GM18526 (cell line): ENCODE data around the gene DNAJC3.

ENCODE experiments used
- POLR2A ChIP-seq: IDR thresholded peaks from 3 replicates; pipeline ENCODE4 v1.6.1; 2011; ENCODE audit not compliant: insufficient read length; ENCODE audit errors: extremely low read depth

Gene DNAJC3

GRCh38 chr13:95656386-95657015, 20.4 kb upstream of the DNAJC3 start:
- TF ChIP-seq POLR2A: no peak

GRCh38 chr13:95659500-95659899, 17.4 kb upstream of the DNAJC3 start:
- TF ChIP-seq POLR2A: no peak

- no peak for TF ChIP-seq POLR2A
Measured at GRCh38 chr13:95660981-95661581, 15.9 kb upstream of the DNAJC3 start.

GRCh38 chr13:95671597-95671996, 5.3 kb upstream of the DNAJC3 start:
- no peak for TF ChIP-seq POLR2A

- TF ChIP-seq POLR2A: no peak
Measured at GRCh38 chr13:95676105-95676761, 706 bp upstream of the DNAJC3 start.

GRCh38 chr13:95677564-95678266, 776 bp downstream of the DNAJC3 start:
- TF ChIP-seq POLR2A: no peak

- TF ChIP-seq POLR2A: no peak
Measured at GRCh38 chr13:95678967-95679366, 2.0 kb downstream of the DNAJC3 start.

GRCh38 chr13:95679722-95680121, 2.8 kb downstream of the DNAJC3 start:
- no peak for TF ChIP-seq POLR2A

- TF ChIP-seq POLR2A: no peak
Measured at GRCh38 chr13:95684418-95684817, 7.5 kb downstream of the DNAJC3 start.

GRCh38 chr13:95689582-95689926, 12.6 kb downstream of the DNAJC3 start:
- TF ChIP-seq POLR2A: no peak

GRCh38 chr13:95697052-95697680, 20.2 kb downstream of the DNAJC3 start:
- TF ChIP-seq POLR2A: no peak

GRCh38 chr13:95698047-95698749, 21.3 kb downstream of the DNAJC3 start:
- no peak for TF ChIP-seq POLR2A

GRCh38 chr13:95703576-95703975, 26.6 kb downstream of the DNAJC3 start:
- no peak for TF ChIP-seq POLR2A

- TF ChIP-seq POLR2A: no peak
Measured at GRCh38 chr13:95704510-95704909, 27.6 kb downstream of the DNAJC3 start.

- no peak for TF ChIP-seq POLR2A
Measured at GRCh38 chr13:95706356-95706755, 29.4 kb downstream of the DNAJC3 start.
